Adrenal gland (tissue), 5 donors: ENCODE results near the gene USP9Y.

ENCODE experiments used
- CTCF ChIP-seq, 6 experiments: fragments of 450-650 bp in 4 of 6; fragments of 200-600 bp in 2 of 6; sonication (generic) in 1 of 6; IDR thresholded peaks; 1 replicate in 5 of 6; 2 replicates in 1 of 6; pipeline versions ENCODE4 v1.5.1 to v1.8.0; 2016 to 2021; ENCODE audit warnings: antibody characterized with exemption in 6 of 6, mild to moderate bottlenecking in 2 of 6, moderate library complexity in 1 of 6
- POLR2A ChIP-seq, 2 donors: fragments of 450-650 bp; IDR thresholded peaks; one replicate each; pipeline ENCODE4 v1.6.1; 2017; ENCODE audit warnings: antibody characterized with exemption in 2 of 2, mild to moderate bottlenecking in 2 of 2, moderate library complexity in 1 of 2
- donor health status: DM: no; HTN: no; CAD: no.

GRCh38 chrY:12867960-12868359 lies 166.9 kb downstream of the USP9Y start:
- no peak for TF ChIP-seq CTCF (IDR thresholded peaks at IDR 0.05)
- no peak for TF ChIP-seq POLR2A (IDR thresholded peaks at IDR 0.05)
